ENCODE results near the gene TMCO1. TPM values are rescaled to one million over a fixed set of nuclear protein-coding genes. Genes with fewer than 3 reads are reported as not detected.

TMCO1 gene
- total RNA-seq, 4 donors from 2014 or later: 50.8 to 62.5 (median 53.2) TPM

DNA sequence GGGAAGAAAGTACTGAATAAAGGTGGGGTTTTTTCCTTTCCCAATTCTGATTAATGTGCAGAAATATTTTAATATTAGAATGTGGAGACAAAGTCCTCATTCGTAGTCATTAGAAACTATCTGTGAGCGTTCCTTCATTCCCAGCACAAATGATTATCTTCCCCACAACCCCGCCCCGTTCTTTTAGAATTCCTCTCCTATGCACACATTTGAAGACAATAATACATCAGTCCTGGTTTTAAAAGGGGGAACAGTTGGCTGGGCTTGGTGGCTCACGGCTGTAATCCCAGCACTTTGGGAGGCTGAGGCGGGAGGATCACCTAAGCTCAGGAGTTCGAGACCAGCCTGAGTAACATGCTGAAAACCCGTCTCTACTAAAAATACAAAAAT lies 71.2 kb downstream of the TMCO1 start:
- no peak for ATAC-seq (ENCODE audit: low FRiP score)
- no peak for DNase-seq (ENCODE audit: low spot score)
- TF ChIP-seq, protein P1, sequence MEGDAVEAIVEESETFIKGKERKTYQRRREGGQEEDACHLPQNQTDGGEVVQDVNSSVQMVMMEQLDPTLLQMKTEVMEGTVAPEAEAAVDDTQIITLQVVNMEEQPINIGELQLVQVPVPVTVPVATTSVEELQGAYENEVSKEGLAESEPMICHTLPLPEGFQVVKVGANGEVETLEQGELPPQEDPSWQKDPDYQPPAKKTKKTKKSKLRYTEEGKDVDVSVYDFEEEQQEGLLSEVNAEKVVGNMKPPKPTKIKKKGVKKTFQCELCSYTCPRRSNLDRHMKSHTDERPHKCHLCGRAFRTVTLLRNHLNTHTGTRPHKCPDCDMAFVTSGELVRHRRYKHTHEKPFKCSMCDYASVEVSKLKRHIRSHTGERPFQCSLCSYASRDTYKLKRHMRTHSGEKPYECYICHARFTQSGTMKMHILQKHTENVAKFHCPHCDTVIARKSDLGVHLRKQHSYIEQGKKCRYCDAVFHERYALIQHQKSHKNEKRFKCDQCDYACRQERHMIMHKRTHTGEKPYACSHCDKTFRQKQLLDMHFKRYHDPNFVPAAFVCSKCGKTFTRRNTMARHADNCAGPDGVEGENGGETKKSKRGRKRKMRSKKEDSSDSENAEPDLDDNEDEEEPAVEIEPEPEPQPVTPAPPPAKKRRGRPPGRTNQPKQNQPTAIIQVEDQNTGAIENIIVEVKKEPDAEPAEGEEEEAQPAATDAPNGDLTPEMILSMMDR (IDR thresholded peaks at IDR 0.05): no peak

- ATAC-seq (ENCODE audit: low FRiP score): peak; percentile 77
- no peak for DNase-seq (ENCODE audit: low spot score)
Observed at GRCh38 chr1:165696625-165697100, 72.0 kb downstream of the TMCO1 start.

DNA sequence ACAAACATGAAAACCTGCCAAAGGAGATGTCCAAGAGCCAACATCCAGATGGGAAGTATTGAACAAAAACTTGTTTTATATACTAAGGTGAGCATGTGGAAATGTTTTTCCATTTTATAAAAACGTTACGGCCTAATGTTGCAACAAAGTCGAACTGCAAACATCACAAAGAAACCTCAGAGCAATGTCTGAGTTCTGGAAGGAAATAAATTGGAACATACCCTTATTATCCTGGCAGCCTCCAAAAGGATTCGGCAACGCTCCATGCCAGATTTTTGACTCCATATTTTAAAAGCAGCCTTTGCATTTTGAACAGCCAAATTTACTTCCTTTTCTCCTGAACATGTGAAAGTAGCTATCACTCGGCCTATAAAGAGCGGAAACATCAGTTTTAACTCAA lies 73.6 kb downstream of the TMCO1 start:
- ATAC-seq (ENCODE audit: low FRiP score) (no peak), DNase-seq (ENCODE audit: low spot score) (no peak)
- TF ChIP-seq, protein P1 (IDR thresholded peaks at IDR 0.05): no peak

More at GRCh38 chr1:165696625-165697100, 72.0 kb downstream of the TMCO1 start:
- TF ChIP-seq, protein P1 (IDR thresholded peaks at IDR 0.05): no peak

GRCh38 chr1:165688046-165688445 lies 80.6 kb downstream of the TMCO1 start:
- ATAC-seq (ENCODE audit: low FRiP score) (no peak), DNase-seq (ENCODE audit: low spot score) (no peak)
- TF ChIP-seq, protein P1 (IDR thresholded peaks at IDR 0.05): no peak

- DNase-seq (ENCODE audit: low spot score) (no peak), ATAC-seq (ENCODE audit: low FRiP score) (no peak)
- TF ChIP-seq, protein P1 (IDR thresholded peaks at IDR 0.05): no peak
Observed at GRCh38 chr1:165686971-165687433, 81.7 kb downstream of the TMCO1 start.

DNA sequence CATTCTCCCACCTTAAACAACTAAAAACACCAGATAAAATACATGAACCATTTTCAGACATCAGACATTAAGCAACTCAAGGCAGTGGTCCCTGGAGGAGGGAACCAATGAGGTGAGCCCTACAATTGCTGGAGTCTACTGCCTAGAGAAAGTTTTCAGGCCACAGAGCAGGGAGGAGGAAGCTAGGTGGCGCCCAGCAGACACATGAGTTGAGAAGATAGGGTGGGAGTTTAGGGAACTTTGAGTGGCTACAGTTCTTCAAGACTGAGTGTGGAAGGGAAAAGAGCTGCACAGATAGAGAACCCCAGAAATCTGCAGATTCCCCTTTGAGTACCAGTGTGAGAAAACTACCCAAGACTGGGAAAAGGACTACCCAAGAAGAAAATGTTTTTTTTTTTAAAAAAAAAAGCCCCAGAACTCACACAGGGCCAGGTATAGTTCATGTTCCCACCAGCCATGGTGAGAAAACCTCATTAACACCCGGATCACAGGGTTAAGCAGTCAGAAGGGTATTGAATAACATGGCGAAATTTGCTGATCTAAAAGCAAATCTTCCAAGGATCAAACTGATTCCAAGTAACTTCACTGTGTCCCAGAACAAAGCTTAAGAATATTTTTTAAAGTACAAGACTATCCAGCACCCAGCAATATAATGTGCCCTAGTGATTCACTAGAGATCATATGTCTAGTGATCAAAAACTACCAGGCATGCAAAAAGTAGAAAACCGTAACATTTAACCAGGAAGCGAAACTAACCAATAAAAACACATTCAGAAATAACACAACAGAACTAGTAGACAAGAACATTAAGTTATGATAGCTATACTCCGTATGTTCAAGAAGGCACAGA lies 82.3 kb downstream of the TMCO1 start:
- no peak for DNase-seq (ENCODE audit: low spot score)
- no peak for ATAC-seq (ENCODE audit: low FRiP score)
- TF ChIP-seq, protein P1 (IDR thresholded peaks at IDR 0.05): no peak
